IPS-NIHi7 (cell line): Measurements from ENCODE around the gene RBM48.
A peak's percentile ranks its signal among the peaks of the same experiment; 100 is the strongest.
"Not testable (repeated sequence)": the region's sequence is repeated elsewhere in the genome, so short reads cannot be mapped to it uniquely, and the experiment has no call there.

Experiments used
- DNase-seq: peaks from one replicate; pipeline ENCODE4 v3.0.0; 2012; ENCODE audit warnings: mixed read lengths; ENCODE audit errors: extremely low spot score

Gene RBM48

DNA sequence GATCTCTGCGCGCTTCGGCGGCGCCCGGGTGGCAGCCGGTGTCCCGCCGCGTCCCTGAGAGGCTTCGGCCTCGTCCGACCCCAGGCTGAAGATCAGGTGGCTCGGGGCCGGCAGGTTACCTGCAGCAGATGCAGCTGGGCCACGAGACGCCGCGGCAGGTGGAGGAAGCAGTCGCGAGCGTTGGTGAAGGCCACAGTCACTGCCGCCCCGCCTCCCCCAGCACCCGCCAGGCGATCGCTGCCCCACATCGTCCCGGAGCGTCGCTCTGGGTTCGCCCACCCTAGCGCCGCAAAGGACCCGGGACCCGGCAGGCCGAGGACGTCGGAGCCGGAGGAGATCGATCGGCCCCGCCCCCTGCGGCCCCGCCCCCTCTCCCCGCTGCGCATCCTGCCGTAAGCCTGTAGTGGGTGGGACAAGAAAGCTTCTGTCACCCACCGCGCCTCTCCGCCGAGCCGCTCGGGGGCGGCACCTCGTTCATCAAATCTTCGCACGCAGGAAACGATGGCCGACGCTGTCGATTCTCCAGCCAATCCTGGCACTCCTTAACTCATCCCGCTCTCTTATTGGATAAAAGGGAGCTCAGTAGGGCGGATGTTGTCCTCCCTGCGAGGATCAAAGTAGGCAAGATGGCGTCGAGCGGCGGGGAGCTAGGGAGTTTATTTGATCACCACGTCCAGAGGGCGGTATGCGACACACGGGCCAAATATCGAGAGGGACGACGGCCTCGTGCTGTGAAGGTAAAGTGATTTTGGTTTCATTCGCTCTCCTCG lies at the start of gene RBM48, which contains the start of gene PEX1:
Gene RBM48 (plus strand): TSS at position 608 of the 770 bp plus-strand sequence. CDS start 19 bp downstream, at position 627.
Gene PEX1 (minus strand): TSS at position 333 of the 770 bp plus-strand sequence. CDS start 85 bp downstream, at position 248.
- peak; percentile 98 for DNase-seq

DNA sequence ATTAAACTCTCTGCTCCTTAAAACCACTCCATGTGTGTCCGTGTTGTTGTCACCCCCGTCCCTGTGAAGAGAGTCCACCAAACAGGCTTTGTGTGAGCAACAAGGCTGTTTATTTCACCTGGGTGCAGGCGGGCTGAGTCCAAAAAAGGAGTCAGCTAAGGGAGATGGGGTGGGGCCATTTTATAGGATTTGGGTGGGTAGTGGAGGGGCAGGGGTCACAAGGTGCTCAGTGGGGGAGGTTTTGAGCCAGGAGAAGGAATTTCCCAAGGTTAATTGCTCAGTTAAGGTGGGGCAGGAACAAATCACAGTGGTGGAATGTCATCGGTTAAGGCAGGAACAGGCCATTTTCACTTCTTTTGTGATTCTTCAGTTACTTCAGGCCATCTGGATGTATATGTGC lies 49.4 kb upstream of the RBM48 start:
- DNase-seq = not testable (repeated sequence)

DNA sequence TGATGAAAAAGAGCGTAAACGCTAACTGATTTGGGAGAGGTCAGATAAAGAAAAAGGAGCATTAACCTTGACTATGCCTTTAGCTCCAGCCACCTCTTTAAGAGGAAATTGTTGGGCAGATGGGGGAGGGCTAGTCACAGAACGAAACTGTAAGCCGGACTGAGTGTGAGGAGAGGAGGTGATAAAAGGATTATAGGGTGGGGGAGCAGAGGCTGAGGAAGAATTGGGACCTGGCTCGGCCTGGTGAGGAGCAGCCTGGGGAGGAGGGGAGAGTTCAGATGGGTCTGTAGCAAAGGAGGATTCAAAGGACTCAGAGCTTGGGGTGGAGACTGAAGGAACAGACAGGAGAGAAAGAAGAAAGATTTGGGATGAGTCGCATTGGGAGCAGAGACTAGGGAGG lies 45.0 kb upstream of the RBM48 start:
- DNase-seq = not testable (repeated sequence)

DNA sequence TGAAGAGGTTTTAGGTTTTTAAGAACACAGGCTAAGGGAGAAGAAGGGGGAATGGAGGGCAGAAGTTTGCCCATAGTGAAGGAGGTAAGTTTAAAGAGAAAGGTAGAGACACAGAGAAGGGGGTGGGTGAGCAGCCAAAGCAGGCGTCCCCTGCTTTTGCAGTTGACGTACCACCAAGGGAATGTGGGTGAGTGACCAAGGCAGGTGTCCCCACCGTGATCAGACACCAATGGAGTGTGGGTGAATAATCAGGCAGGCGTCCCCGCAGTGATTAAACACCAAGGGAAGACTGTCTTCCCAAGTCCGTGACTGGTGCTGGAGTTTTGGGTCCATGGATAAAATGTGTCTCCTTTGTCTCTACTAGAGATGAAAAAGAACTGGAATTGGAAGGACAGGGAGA lies 44.4 kb upstream of the RBM48 start:
- DNase-seq = not testable (repeated sequence)

DNA sequence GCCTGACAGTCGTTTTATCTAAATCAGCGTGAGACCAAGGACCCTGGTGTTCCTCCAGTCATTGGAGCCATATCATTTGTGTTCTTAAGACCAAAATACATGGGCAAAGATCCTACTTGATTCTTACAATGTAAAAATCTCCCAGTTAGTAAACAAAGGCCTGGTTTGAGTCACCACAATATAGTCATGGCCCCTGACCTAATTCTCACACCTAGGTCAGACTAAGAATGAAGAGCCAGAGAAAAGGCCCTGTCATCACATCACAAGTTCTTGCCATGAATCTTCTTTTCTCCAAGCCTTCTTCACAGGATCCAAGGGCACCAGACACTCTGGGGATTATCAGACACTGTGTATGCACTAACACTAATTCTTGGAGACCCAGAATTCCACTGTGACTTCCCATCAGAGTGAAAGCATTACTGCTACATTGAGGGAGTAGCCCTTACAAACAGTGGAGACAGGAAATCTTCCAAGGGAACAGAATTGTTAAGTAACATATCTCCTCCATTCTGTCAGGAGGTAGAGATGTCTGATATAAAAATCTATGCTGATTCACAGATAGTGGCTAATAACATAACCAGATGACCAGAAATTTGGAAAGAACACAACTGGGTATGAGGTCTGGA lies 43.2 kb upstream of the RBM48 start:
- no peak for DNase-seq

DNA sequence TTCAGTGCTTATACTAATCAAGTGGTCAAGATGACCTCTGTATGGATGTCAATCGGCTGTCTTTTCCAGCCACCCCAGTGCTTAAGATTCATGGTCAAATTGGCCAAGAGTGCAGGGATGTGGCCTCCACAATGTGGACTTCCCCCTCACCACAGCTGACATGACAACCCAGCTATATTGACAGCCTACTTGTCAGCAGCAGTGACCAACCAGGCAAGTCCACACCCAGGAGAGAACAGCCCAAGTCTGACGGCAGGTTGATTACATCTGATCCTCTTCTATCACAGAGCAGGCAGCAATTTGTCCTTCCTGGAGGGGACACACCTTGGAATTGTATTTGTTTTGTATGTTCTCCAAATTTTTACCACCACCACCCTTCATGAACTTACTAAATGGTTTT lies 42.6 kb upstream of the RBM48 start:
- no peak for DNase-seq

DNA sequence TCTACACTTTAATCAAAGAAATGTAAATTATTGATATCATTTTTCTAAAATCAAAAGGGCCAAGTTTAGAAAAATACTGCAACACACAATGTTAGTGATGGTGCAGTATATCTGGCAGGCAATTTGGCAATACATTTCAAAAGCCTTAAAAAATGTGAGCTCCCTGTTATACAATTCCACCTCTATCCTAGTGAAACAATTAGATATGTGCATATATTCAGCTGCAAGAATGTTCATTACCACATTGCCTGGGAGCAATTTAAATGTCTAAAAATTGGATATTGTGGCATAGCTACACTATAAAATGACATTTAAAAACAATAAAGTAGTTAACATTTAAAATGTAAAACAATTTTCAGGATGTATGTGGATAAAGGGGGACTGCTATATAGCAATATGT lies 40.8 kb upstream of the RBM48 start:
- no peak for DNase-seq

DNA sequence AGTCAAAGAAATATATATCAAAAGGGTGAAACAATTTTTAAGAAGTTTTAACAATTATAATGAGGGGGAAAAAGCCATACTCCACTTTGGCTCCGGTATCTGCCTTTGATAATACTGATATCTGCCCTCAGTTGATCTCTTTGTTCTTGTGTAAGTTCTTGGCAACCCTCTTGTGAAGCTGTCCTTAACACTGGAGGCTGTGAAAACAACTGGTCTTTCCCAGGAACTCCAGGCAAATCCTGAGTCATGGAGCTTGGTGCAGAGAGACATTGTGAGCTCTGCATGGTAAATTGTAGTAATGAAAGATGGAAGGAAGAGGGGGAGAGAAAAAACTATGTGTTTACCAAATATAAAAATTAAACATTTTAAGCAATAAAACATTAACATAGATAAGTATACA lies 39.0 kb upstream of the RBM48 start:
- DNase-seq = no peak

DNA sequence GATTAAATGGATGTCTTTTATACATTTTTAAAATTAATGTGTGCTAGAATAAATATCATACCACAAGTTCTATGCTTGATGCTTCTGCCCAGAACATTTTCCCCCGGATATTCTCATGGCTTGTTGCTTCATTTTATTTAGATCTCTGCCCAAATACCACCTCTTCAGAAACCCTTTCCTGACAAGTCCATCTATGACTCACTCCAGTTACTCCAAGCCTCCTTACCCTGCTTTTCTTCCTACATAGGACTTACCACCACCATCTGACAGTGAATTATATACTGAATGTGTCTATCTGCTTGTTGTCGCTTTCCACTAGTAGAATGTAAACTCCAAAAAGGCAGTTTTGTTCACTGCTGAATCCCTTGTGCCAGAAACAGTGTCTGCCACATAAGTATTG lies 31.7 kb upstream of the RBM48 start:
- no peak for DNase-seq

DNA sequence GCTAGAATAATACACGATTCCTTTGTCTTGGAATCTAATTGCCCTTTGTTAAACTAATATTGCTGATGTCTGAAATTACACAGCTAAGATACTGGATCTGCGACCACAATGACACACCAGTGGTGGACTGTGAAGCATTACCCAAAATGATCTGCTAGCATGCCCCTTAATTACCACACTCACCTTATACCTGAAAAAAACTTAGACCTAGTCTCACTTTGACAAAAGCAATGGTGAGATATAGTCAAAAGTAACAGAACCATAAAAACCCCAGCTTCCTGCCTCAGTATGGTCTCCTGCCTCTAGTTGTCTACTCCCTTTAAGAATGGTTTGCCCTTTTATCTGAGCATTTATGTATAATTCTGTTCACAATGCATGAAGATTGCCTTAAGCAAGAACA lies 30.0 kb upstream of the RBM48 start:
- no peak for DNase-seq

DNA sequence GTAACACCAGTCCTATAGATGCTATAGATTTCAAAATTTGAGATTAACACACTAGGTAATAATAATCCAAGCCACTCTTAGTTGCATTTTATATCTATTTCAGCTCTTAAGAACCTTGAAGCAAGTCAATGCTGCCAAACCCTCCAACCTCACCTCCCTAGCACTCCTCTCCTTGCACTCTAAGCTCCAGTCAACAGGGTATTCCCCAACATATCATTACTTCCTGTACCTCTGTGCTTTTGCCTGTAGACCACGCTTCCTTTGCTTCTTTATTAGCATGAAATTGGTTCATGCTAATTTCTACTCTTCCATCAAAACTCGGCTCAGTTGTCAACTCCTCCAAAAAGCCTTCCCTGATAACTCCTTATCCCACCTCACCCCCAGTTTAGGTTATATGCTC lies 24.8 kb upstream of the RBM48 start:
- no peak for DNase-seq

DNA sequence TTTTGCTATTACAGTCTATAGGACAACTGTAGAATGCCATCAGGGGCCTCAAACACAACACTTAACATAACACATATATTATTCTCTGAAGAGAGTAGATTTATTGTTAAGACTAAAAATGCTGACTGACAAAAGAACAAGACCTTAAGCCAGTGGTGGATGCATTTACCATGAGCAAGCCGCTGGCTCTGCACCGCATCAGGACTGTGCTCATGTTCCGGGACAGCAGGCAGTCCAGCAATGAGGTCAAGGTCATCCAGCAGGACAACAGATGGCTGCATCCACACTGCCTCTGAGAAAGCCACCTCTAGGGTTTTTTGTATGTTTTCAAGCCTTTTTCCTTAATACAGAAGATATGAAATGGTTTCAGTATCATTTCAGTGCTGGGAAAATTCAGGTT lies 24.0 kb upstream of the RBM48 start:
- no peak for DNase-seq

DNA sequence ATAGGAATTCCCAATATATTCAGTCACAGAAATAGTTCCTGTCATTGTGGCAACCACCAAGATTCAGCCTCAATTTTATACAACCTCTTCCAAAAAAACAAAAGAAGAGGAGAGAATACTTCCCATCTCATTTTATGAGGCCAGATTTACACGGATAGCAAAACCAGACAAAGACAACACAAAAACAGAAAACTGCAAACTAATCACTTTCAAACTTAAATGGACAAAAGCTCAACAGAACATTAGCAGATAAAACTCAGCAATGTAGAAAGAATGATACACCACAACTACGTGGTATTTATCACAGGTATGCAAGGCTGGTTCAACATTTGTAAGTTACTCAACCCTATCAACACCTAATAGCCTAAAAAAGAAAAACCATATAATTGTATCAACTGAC lies 22.2 kb upstream of the RBM48 start:
- DNase-seq = no peak

DNA sequence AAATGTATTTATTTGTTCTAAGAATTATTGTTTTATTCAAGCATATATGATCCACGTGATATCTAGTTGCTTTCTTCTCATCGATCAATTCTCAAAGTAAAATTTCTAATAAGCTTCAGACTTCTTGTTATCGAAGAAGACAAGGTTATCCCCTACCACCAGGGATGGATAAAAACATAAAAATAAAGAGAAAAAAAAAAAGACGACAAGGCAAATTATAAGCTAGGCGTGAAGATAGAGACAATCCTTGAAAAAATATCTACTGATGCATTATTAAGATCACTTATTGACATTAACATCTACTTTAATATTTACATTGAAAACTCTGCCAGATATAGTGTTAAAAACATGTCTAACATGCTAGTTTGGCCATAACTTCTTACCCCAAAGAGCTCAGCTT lies 19.6 kb upstream of the RBM48 start:
- DNase-seq = no peak

DNA sequence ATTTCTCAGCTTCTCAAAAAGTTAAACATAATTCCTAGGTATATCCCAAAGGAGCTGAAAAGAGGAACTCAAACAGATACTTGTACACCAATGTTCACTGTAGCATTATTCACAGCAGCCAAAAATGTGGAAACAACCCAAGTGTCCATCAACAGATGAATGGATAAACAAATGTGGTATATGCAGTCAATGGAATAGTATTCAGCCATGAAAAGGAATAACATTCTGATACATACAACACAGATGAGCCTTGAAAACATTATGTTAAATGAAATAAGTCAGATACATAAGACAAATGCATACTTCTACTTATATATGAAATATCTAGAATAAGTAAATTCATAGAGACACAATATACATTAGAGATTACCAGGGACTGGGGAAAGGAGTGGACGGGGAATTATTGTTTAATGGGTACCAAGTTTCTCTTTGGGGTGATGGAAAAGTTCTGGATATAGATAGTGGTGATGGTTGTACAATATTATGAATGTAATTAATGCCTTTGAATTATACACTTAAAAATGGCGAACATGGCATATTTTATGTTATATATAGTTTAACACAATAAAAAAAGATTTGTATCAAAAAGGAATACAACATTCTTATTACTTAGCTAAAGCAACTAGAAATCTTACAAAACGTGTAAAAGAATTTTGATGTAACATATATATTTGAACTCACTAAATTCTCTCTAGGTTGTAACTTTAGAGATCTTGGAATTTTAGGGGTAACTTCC lies 15.3 kb upstream of the RBM48 start:
- DNase-seq = no peak

DNA sequence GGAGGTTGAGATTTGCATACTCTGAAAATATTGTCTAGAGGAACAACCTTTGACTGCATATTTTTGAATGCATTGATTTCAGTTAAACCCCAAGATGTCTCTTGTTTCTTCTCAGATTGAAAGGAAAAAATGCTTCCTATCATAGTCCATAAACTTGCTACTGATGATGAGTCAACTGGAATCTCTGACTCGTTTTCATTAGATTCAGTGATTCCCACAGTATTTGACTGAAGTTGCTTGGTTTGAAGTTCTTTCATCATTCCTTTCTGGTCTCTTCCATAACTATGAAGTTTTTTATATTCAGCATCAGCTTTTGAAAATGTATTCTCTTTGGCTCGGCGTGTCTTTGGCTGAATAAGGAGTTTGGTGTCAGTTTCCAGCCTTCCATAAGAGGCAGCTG lies 11.0 kb upstream of the RBM48 start:
- DNase-seq = no peak

DNA sequence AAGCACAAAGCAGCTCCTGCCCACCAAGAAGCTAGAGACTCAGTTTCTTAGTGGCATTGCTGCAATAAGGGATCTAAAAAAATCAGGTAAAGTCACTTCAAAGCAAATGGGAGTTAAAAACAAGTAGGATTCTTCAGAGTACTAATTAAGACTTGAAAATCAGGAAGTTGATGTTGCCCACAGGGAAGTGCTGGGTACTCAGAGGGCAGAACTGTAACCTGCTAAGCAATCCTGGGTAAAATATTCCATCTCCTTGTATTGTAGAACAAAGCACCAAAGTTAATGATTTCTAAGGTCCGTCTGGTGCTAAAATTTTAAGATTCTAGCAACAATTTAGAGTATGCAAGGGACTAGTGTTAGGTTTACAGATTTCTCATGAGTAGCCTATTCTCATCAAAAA lies 8.6 kb upstream of the RBM48 start:
- no peak for DNase-seq

DNA sequence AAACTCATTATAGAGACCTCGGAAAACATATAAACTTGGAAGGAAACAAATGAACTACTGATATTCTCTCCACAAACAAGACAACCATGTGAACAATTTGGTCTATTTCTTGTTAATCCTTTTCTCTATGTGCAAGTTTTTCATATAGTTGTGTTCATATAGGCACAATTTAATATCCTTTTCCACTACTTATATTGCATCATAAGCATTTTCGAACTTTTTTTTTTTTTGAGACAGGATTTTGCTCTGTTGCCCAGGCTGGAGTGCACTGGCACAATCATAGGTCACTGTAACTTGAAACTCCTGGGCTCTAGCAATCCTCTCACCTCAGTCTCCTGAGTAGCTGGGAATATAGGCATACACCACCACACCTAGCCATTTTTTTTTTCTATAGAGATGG lies 5.5 kb upstream of the RBM48 start:
- no peak for DNase-seq

DNA sequence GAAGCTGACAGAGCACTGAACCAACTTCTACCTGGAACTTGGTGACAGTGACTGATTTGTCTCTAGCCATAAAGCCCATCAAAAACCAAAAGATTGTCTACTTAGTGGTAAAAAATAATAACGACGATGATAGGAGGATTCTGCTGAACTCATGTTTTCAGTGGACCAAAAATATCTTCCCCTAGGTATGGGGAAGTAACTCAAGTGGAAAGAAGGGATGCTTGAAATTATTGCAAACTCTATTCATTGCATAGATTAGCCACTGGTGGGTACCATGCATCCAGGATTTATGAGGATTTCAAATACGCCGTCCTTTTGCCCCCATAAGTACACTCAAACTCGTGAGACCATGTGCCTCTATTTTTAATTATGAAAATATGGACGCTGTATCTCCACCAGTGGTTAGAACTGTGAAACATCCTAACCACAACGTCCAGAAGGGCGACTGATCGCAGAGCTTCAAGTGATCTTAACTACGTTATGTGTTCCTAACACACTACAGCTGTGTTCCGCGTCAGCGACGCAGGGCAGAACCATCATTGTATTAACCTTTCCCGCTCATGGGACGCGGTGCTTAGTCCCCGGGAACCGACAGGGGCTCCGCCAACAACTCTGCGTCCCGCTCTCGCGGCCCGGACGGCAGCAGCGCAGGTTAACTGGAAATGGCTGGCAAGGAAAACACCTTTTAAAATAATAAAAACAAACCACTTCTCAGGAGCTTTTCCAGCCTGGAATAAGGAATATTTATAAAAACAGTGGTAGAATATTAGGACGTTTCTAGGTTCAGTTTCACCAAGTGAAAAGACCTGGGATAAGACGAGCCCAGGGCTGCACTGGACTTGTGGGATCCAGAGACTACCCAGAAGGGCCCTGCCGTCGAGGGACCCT lies 1.1 kb upstream of the RBM48 start:
- peak; percentile 63 for DNase-seq

DNA sequence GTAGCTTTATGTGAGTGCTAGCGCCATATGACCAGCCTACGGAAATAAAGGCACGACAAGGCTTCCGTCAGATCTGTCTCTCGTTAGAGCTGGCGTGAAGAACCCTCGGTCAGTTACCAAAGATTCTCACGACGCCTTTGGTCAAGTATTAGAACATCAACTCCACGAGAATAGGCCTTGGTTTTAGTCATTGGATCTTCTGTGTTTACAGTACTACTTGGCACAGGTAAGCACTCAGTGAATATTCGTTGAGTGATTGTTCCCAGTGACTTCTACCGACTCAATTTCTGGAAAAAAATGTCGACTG lies 316 bp downstream of the RBM48 start:
- DNase-seq = no peak

DNA sequence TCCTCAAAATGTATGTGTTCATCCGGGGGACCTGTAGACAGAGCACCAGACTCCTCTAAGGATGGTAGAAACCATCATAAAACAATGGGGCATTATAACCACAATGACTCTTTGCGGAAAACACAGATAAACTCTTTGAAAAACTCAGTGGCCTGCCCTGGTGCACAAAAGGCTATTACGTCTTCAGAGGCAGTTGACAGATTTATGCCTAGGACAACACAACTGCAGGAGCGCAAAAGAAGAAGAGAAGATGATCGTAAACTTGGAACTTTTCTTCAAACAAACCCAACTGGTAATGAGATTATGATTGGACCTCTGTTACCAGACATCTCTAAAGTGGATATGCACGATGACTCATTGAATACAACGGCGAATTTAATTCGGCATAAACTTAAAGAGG lies 6.0 kb downstream of the RBM48 start:
- DNase-seq = no peak

DNA sequence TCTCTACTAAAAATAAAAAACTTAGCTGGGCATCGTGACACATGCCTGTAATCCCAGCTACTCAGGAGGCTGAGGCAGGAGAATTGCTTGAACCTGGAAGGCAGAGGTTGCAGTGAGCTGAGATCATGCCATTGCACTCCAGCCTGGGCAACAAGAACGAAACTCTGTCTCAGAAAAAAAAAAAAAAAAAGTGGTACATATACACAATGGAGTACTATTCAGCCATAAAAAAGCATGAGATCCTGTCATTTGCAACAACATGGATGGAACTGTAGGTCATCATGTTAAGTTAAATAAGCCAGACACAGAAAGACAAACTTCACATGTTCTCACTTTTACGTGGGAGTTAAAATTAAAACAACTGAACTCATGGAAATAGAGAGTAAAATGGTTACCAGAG lies 14.9 kb downstream of the RBM48 start:
- DNase-seq = not testable (repeated sequence)
